ENCODE data around the gene SLIT3. TPM values are rescaled to one million over a fixed set of nuclear protein-coding genes. Genes with fewer than 3 reads are reported as not detected.

SLIT3 gene
- total RNA-seq, 1 experiment from 2014 or later: 0.10 TPM

DNA sequence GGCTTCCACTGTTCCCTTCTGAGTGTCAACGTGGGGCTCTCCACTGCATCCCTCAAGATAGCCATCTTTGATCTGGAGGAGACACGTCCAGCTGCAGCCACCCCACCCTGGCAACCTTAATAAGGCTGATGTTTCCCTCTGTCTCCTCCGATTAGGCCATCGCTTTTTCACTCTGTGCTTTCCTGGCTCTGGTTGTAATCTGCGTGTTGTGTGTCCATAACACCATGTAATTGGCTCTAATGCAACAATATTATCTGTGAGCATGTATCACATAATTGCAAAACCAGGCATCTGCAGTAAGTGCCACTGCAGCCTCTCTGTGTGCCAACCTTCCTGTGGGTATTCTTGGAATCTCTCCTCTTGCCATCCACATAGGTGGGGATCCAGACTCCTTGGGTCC, 471.9 kb downstream of the SLIT3 start:
- H3K27me3 ChIP-seq (ENCODE audit: insufficient read depth, low read length): peaks cover 55% of the 10 kb centered on the region
- H3K79me2 ChIP-seq (ENCODE audit: insufficient read depth, low read length): no peaks in the 10 kb centered on the region
- intact Hi-C loops (cut with micrococcal nuclease): no loop called here
- no peak overlapping the region for H2AFZ ChIP-seq (ENCODE audit: low read depth, low read length, poor library complexity, severe bottlenecking)
- ChIA-PET RAD21 (ENCODE audit: low non-redundant PET in 1 of 2, low total read pairs in 2 of 2, uncharacterized antibody in 2 of 2, unreplicated experiment in 2 of 2) (no interaction called here), POLR2A (no interaction called here), CTCF (no interaction called here)
- no peak for TF ChIP-seq JUND (IDR thresholded peaks at IDR 0.05)
- TF ChIP-seq ELF1 (IDR thresholded peaks at IDR 0.05; ENCODE audit: borderline replicate concordance, low read depth): no peak
- TF ChIP-seq FOSL1 (IDR thresholded peaks at IDR 0.05; ENCODE audit: low read depth): no peak
- TF ChIP-seq ZNF274 (IDR thresholded peaks at IDR 0.05; ENCODE audit: low read depth, low read length): no peak
- no peak for TF ChIP-seq EZH2phosphoT487 (IDR thresholded peaks at IDR 0.05; ENCODE audit: borderline replicate concordance)
- TF ChIP-seq, protein P1, sequence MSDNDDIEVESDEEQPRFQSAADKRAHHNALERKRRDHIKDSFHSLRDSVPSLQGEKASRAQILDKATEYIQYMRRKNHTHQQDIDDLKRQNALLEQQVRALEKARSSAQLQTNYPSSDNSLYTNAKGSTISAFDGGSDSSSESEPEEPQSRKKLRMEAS (IDR thresholded peaks at IDR 0.05): no peak
- no peak for TF ChIP-seq POLR2A (IDR thresholded peaks at IDR 0.05; ENCODE audit: borderline replicate concordance, extremely low read depth, insufficient read depth, insufficient read length)
- no peak for TF ChIP-seq EZH2 (IDR thresholded peaks at IDR 0.05)
- TF ChIP-seq, protein P2, sequence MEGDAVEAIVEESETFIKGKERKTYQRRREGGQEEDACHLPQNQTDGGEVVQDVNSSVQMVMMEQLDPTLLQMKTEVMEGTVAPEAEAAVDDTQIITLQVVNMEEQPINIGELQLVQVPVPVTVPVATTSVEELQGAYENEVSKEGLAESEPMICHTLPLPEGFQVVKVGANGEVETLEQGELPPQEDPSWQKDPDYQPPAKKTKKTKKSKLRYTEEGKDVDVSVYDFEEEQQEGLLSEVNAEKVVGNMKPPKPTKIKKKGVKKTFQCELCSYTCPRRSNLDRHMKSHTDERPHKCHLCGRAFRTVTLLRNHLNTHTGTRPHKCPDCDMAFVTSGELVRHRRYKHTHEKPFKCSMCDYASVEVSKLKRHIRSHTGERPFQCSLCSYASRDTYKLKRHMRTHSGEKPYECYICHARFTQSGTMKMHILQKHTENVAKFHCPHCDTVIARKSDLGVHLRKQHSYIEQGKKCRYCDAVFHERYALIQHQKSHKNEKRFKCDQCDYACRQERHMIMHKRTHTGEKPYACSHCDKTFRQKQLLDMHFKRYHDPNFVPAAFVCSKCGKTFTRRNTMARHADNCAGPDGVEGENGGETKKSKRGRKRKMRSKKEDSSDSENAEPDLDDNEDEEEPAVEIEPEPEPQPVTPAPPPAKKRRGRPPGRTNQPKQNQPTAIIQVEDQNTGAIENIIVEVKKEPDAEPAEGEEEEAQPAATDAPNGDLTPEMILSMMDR (IDR thresholded peaks at IDR 0.05 in 2 of 3, conservative IDR thresholded peaks at IDR 0.05 in 1 of 3; ENCODE audit: borderline replicate concordance in 1 of 3, insufficient read depth in 1 of 3, low read depth in 2 of 3, low read length in 2 of 3): no peak
- no peak for TF ChIP-seq YY1 (IDR thresholded peaks at IDR 0.05; ENCODE audit: extremely low read depth, insufficient replicate concordance, low read depth, low read length)
- TF ChIP-seq, protein P3, sequence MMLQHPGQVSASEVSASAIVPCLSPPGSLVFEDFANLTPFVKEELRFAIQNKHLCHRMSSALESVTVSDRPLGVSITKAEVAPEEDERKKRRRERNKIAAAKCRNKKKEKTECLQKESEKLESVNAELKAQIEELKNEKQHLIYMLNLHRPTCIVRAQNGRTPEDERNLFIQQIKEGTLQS (IDR thresholded peaks at IDR 0.05): no peak
- TF ChIP-seq SRF (IDR thresholded peaks at IDR 0.05; ENCODE audit: low read depth): no peak
- TF ChIP-seq SIN3A (IDR thresholded peaks at IDR 0.05; ENCODE audit: low read depth): no peak
- TF ChIP-seq SP1 (IDR thresholded peaks at IDR 0.05; ENCODE audit: low read depth): no peak
- TF ChIP-seq CEBPB (IDR thresholded peaks at IDR 0.05; ENCODE audit: low read depth): no peak
- TF ChIP-seq TCF7L2 (IDR thresholded peaks at IDR 0.05; ENCODE audit: borderline replicate concordance, extremely low read depth, insufficient read depth, insufficient read length): no peak
- no peak for TF ChIP-seq RAD21 (IDR thresholded peaks at IDR 0.05; ENCODE audit: low read depth)
- DNase-seq (ENCODE audit: low read depth, low spot score) (no peak), ATAC-seq (no peak)
- BruUV-seq (replicated peaks): no TSS peak
- H4K20me1 ChIP-seq (ENCODE audit: insufficient read depth): no peaks in the 10 kb centered on the region
- no peak overlapping the region for H3K4me3 ChIP-seq (replicated peaks in 1 of 2; ENCODE audit: low read depth in 1 of 2, low read length in 2 of 2)
- H3K9ac ChIP-seq (ENCODE audit: low read length): no peak overlapping the region
- no peak overlapping the region for H3K4me2 ChIP-seq (ENCODE audit: low read length)
- H3K4me1 ChIP-seq (ENCODE audit: control insufficient read depth in 1 of 2, insufficient read depth in 2 of 2, low read length in 2 of 2): no peaks in the 10 kb centered on the region
- no peaks in the 10 kb centered on the region; the same call in 1 of the 2 replicates for H3K9me2 ChIP-seq (ENCODE audit: insufficient read depth)
- no peak overlapping the region for H3K27ac ChIP-seq (ENCODE audit: low read depth, low read length)
- no peaks in the 10 kb centered on the region for H3K9me3 ChIP-seq (ENCODE audit: control insufficient read depth in 1 of 2, insufficient read depth in 1 of 2, low read depth in 1 of 2, low read length in 2 of 2)
- H3K36me3 ChIP-seq (ENCODE audit: control insufficient read depth in 1 of 2, insufficient read depth in 2 of 2, low read length in 2 of 2): no peaks in the 10 kb centered on the region

All from HCT116 (cell line).